Measurements from ENCODE around the gene MED13. TPM values are rescaled to one million over a fixed set of nuclear protein-coding genes. Genes with fewer than 3 reads are reported as not detected.
"Not testable (repeated sequence)": the region's sequence is repeated elsewhere in the genome, so short reads cannot be mapped to it uniquely, and the experiment has no call there.

Gene MED13
- total RNA-seq, 1 experiment from 2014 or later, result 30.0 TPM

DNA sequence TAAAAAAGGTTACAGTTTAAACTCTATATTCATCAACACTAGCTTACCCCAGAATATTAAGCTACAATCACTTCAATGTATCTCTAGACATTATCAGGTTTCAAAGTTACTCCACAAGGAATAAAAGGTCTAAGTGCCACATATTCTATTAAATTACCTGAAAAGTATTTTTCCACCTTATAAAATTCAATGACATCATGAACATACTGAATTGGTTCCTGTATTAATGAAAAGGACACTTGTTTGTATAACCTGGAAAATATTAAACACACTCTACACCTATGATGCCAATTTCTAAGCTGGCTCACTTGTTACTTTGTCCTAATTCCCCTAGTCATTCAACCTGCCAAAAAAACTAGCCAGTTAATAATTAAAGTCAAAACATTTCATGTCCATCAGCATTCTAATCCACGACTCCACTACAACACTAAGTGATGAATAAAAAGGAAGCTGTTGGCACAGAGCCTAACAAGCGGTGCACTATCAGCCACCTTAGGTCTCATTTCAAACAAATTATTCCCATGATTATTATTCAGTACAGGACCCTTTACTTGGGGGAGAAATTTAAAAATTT lies 12.2 kb downstream of the MED13 start:
- no peak for DNase-seq (ENCODE audit: low read depth)

DNA sequence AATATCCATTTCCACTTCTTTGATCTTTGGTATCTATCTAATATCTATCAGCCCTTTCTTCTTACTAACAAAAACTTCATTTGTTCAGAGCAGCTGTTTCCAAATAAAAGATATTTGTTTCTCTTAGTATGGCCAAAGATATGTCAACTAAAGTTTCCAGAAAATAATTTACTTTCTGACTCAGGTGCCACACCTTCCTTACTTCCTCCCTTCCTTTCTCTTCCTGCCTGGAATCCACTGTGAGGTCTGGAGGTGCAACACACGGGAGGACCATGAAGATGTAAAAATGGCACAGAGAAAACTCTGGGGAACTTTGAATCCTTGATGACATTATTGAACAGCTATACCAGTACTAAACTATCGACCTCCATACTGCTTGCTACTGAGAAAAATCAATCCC lies 14.0 kb downstream of the MED13 start:
- DNase-seq (ENCODE audit: low read depth), result no peak

DNA sequence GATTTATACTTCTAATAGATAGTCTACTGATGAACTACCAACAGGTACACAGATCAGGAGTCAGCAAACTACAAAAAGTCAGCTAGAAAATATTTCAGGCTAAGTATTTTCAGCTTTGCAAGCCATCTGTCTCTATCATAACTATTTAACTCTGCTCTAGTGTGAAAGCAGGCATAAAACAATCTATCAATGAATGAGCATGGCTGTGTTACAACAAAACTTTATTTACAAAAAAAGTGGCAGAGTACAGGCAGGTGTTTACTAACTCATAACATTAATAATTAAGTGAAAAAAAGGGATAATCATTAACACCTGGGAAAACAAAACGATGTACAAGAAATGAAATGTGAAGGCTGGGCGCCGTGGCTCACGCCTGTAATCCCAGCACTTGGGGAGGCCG lies 15.8 kb downstream of the MED13 start:
- no peak for DNase-seq (ENCODE audit: low read depth)

GRCh38 chr17:62048262-62048661 lies 16.8 kb downstream of the MED13 start:
- no peak for DNase-seq (ENCODE audit: low read depth)

DNA sequence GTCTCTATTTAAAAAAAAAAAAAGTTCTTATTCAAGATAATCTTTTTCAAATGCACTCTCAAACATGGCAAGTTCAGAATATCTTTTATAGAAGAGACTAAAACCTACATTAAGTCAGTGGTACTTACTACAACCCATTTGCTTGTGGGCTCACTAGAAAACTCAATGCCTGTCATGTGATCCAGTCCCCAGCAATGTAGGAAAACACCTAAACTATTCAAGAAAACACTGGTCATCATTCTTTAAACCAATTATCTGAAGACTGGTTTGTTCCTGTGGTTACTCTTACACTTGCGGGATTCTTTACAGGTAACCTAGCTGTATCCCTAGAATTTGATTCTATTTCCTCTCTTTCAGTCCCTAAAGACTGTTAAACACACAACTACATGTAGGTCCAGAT lies 19.6 kb downstream of the MED13 start:
- no peak for DNase-seq (ENCODE audit: low read depth)

DNA sequence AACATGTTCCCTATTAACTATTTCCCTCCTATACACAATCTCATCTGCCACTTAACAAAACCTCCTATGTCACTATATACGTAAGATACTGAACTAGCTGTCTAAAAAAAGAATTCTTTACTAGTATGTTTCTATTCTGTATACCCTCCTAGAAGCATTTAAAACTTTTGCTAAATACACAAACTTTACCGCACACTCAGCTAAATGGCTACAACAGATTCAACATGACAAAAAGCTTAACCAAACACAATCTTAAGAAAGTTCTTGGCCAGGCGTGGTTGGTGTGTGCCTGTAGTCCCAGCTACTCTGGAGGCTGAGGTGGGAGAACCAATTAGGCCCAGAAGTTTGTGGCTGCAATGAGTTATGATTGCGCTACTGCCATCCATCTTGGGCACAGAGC lies 20.0 kb downstream of the MED13 start:
- no peak for DNase-seq (ENCODE audit: low read depth)

GRCh38 chr17:62043602-62044001 lies 21.5 kb downstream of the MED13 start:
- DNase-seq (ENCODE audit: low read depth), result no peak

- DNase-seq (ENCODE audit: low read depth), result no peak
These were observed 21.9 kb downstream of the MED13 start for GRCh38 chr17:62043140-62043539.

DNA sequence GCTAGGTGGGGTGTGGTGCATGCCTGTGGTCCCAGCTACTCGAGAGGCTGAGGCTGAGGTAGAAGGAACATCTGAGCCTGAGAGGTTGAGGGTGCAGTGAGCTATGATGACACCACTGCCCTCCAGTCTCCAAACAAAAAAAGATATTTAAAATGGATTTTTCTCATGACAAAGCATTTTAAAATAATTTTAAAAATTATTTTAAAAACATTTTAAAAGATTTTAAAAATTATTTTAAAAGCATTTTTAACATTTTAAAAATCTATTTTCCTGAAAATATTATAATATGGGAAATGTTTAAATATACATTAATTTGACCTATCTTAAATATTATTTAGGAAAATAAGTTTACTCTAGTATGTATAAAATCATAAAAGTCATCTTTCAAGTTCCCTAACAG lies 26.8 kb downstream of the MED13 start:
- DNase-seq (ENCODE audit: low read depth), result no peak

DNA sequence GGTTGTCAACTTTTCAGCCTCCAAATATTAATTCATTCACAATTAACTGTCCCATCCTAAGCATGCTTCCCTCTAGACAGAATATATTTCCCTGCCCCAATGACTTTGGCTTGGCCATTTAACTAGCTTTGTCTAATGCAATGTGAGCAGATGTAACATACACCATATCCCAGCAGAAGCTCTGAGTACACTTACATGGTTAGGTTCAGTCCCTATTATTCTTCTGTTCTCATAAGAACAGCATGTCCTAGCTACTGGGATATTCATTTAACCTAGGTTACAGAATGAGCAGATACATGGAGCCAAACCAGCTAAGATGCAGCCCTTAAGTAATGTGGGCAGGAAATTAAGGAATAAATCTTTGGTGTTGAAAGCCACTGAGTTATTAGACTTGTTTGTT lies 31.8 kb downstream of the MED13 start:
- no peak for DNase-seq (ENCODE audit: low read depth)

DNA sequence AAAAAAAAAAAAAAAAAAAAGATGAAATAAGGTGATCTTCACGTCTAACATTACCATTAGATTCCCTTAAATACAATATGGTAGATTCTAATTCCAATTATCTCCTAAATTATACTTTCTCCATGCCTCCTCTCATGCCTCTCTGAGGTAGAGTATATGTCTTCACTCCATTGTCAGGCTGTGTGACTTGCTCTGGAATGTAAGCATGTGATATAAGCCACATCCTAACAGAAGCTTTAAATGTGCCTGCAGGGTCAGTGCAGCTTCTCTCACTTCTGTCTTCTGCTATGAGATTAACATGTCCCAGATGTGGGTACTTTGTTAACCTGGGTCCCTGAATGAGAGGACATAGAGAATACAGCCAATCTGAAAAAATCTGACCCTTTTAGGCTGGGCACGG lies 32.6 kb downstream of the MED13 start:
- no peak for DNase-seq (ENCODE audit: low read depth)

- DNase-seq (ENCODE audit: low read depth), result no peak
These were observed 34.8 kb downstream of the MED13 start for GRCh38 chr17:62030264-62030663.

GRCh38 chr17:62024866-62025265 lies 40.2 kb downstream of the MED13 start:
- no peak for DNase-seq (ENCODE audit: low read depth)

DNA sequence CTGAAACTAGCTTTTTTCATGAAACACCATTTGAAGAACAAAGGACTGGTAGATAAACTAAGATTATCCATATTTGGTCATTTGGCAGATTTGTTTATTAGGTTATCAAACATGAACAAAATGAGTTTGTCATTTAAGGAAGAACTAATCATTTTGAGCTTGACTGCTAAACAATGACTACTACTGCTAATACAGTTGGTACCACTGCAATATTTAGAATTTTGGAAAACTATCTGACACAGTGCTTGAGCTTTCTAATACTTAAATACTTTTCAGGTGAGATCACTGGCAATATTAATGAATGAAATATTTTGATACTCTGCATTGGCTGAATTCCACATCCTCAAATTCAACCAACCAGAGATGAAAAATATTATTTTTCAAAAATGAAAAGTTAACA lies 47.2 kb downstream of the MED13 start:
- peak; percentile 26 for DNase-seq (ENCODE audit: low read depth)

DNA sequence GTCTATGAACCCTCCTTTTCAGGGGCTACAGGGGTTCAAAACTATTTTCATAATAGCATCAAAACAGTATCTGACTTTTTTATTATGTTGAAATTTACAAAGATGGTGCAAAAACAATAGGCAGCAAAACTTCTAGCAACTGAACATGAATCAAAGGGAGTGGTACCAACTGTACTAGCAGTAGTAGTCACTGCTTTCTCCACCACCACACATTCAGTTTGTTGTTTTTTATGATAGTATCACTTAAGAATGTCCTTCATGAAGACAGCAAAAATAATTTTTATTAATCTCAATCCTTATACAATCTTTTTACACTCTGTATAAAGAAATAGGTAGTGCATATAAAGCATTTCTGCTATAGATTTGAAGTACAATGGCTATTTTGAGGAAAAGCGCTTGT lies 47.6 kb downstream of the MED13 start:
- DNase-seq (ENCODE audit: low read depth), result peak; percentile 59

DNA sequence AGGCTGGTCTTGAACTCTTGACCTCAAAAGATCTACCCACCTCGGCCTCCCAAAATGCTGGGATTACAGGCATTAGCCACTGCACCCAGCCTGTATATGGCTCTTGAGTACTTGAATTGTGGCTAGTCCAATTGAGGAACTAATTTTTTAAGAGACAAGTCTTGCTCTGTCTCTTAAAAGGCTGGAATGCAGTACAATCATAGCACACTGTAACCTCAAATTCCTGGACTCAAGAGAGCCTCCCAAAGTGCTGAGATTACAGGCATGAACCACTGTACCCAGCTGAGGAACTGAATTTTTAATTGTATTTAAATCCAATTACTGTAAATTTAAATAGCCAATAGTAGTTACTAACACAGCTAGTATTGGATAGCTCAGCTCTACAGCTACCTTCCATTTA lies 50.6 kb downstream of the MED13 start:
- DNase-seq (ENCODE audit: low read depth), result no peak

DNA sequence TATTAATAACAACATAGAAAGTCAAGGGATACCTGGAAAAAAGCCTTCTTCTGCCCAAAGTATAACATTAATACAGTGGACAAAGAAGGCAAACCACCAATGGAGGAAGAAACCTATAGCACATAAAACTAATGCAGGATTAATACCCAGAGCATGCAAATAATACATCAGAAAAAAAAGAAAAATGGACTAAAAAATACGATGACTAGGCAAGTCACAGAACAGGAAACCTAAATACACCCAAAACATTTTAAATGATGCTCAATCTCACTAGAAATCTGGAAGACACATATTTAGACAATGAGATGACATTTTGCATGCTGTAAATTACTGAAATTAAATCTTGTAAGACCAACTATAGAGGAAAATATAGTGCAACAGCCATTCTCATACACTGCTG lies 55.9 kb downstream of the MED13 start:
- no peak for DNase-seq (ENCODE audit: low read depth)

- DNase-seq (ENCODE audit: low read depth), result no peak
These were observed 56.8 kb downstream of the MED13 start for GRCh38 chr17:62008294-62008693.

GRCh38 chr17:62004388-62004787 lies 60.7 kb downstream of the MED13 start:
- DNase-seq (ENCODE audit: low read depth), result no peak

DNA sequence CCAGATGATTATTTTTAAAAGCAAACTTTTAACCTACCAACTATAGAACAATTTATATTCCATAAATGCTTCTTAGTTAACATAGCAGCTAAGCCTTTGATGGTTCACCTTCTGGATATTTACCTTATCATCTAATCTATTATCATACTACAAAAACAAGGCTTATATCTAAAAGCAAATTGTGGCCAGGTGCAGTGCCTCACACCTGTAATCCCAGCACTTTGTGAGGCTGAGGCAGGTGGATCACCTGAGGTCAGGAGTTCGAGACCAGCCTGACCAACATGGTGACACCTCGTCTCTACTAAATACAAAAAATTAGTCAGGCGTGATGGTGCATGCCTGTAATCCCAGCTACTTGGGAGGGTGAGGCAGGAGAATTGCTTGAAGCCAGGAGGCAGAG lies 61.9 kb downstream of the MED13 start:
- not testable (repeated sequence) for DNase-seq (ENCODE audit: low read depth)

- DNase-seq (ENCODE audit: low read depth), result no peak
These were observed 64.0 kb downstream of the MED13 start for GRCh38 chr17:62001105-62001504.

GRCh38 chr17:62000186-62000585 lies 64.9 kb downstream of the MED13 start:
- no peak for DNase-seq (ENCODE audit: low read depth)

DNA sequence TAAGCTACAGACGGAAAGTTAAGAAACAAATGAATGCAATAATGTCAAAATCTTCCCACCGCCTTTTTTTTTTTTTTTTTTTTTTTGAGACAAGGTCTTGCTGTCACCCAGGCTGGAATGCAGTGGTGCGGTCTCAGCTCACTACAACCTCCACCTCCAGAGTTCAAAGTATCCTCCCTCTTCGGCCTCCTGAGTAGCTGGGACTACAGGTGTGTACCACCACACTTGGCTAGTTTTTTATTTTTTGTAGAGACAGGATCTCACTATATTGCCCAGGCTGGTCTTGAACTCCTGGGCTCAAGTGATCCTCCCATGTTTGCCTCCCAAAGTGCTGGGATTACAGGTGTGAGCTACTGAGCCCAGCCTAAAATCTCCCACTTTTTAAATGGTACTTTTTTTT lies 66.5 kb downstream of the MED13 start:
- DNase-seq (ENCODE audit: low read depth), result not testable (repeated sequence)

GRCh38 chr17:61997664-61998063 lies 67.4 kb downstream of the MED13 start:
- DNase-seq (ENCODE audit: low read depth), result peak; percentile 81

All from LHCN-M2 (cell line).